Liver (tissue), 9 donors: ENCODE measurements around the gene ADCY9. TPM values are rescaled to one million over a fixed set of nuclear protein-coding genes. Genes with fewer than 3 reads are reported as not detected.

Experiments used
- DNase-seq: peaks from one replicate; pipeline ENCODE4 v3.0.0-alpha.2; 2017; ENCODE audit warnings: low spot score
- H3K27ac ChIP-seq, 2 donors: one replicate each; pipeline ENCODE4 v1.7.0; 2013; ENCODE audit warnings: inconsistent platforms in 2 of 2, low read length in 2 of 2, control low read depth in 1 of 2, low read depth in 1 of 2, mild to moderate bottlenecking in 1 of 2
- H3K27me3 ChIP-seq, 4 donors: one replicate each; pipeline versions ENCODE4 v1.6.1 to v1.7.0; 2013; ENCODE audit warnings: low read length in 3 of 4, inconsistent platforms in 1 of 4, mild to moderate bottlenecking in 1 of 4, moderate library complexity in 1 of 4; ENCODE audit not compliant: control insufficient read depth in 4 of 4, insufficient read depth in 4 of 4
- H3K36me3 ChIP-seq, 4 donors: one replicate each; pipeline versions ENCODE4 v1.6.1 to v1.7.0; 2013; ENCODE audit warnings: low read length in 3 of 4, mild to moderate bottlenecking in 3 of 4, low read depth in 1 of 4, moderate library complexity in 1 of 4; ENCODE audit not compliant: control insufficient read depth in 4 of 4, insufficient read depth in 3 of 4
- H3K4me1 ChIP-seq, 4 donors: one replicate each; pipeline versions ENCODE4 v1.6.1 to v1.7.0; 2013; ENCODE audit warnings: low read length in 3 of 4, mild to moderate bottlenecking in 3 of 4, moderate library complexity in 1 of 4; ENCODE audit not compliant: control insufficient read depth in 4 of 4, insufficient read depth in 4 of 4
- H3K4me3 ChIP-seq, 3 donors: one replicate each; pipeline versions ENCODE4 v1.6.1 to v1.7.0; 2013; ENCODE audit warnings: low read length in 3 of 3, control low read depth in 1 of 3, low read depth in 1 of 3, mild to moderate bottlenecking in 1 of 3
- H3K9ac ChIP-seq, 2 donors: one replicate each; pipeline ENCODE4 v1.7.0; 2013; ENCODE audit warnings: low read length in 2 of 2, mild to moderate bottlenecking in 2 of 2, moderate library complexity in 2 of 2, control low read depth in 1 of 2, low read depth in 1 of 2
- H3K9me3 ChIP-seq, 4 donors: one replicate each; pipeline versions ENCODE4 v1.6.1 to v1.7.0; 2013; ENCODE audit warnings: low read length in 3 of 4; ENCODE audit not compliant: control insufficient read depth in 4 of 4
- EGR1 ChIP-seq, 2 donors: IDR thresholded peaks; 2 replicates each; pipeline ENCODE4 v1.6.1; 2016 to 2018; ENCODE audit warnings: antibody characterized with exemption in 2 of 2, low read depth in 2 of 2
- FOXA1 ChIP-seq: IDR thresholded peaks from 2 replicates; pipeline ENCODE4 v1.6.1; 2016; ENCODE audit warnings: antibody characterized with exemption
- FOXA2 ChIP-seq: IDR thresholded peaks from 2 replicates; pipeline ENCODE4 v1.6.1; 2016; ENCODE audit warnings: antibody characterized with exemption
- GABPA ChIP-seq, 2 donors: IDR thresholded peaks in 1 of 2; conservative IDR thresholded peaks in 1 of 2; 2 replicates each; pipeline ENCODE4 v1.6.1; 2016; ENCODE audit warnings: antibody characterized with exemption in 2 of 2, mild to moderate bottlenecking in 1 of 2, moderate library complexity in 1 of 2
- HNF4A ChIP-seq, 2 donors: conservative IDR thresholded peaks; 2 replicates each; pipeline ENCODE4 v1.6.1; 2016; ENCODE audit warnings: antibody characterized with exemption in 2 of 2, mild to moderate bottlenecking in 2 of 2
- HNF4G ChIP-seq: IDR thresholded peaks from 2 replicates; pipeline ENCODE4 v1.6.1; 2016; ENCODE audit warnings: antibody characterized with exemption
- JUND ChIP-seq, 2 donors: IDR thresholded peaks; 2 replicates each; pipeline ENCODE4 v1.6.1; 2016; ENCODE audit warnings: antibody characterized with exemption in 2 of 2
- NR2F2 ChIP-seq: IDR thresholded peaks from 2 replicates; pipeline ENCODE4 v1.6.1; 2016; ENCODE audit warnings: antibody characterized with exemption
- RAD21 ChIP-seq, 2 donors: IDR thresholded peaks; 2 replicates each; pipeline ENCODE4 v1.6.1; 2016; ENCODE audit warnings: antibody characterized with exemption in 2 of 2, mild to moderate bottlenecking in 2 of 2
- RXRA ChIP-seq, 2 donors: IDR thresholded peaks; 2 replicates each; pipeline ENCODE4 v1.6.1; 2017 to 2018; ENCODE audit warnings: antibody characterized with exemption in 2 of 2, mild to moderate bottlenecking in 1 of 2
- SP1 ChIP-seq: IDR thresholded peaks from 2 replicates; pipeline ENCODE4 v1.6.1; 2018; ENCODE audit warnings: antibody characterized with exemption, mild to moderate bottlenecking
- TAF1 ChIP-seq: conservative IDR thresholded peaks from 2 replicates; pipeline ENCODE4 v1.6.1; 2016; ENCODE audit warnings: antibody characterized with exemption, mild to moderate bottlenecking
- YY1 ChIP-seq: IDR thresholded peaks from 2 replicates; pipeline ENCODE4 v1.6.1; 2016; ENCODE audit warnings: antibody characterized with exemption, mild to moderate bottlenecking
- WGBS: extraction: QIAGEN DNeasy Blood & Tissue Kit; methylation state at CpG from one replicate; pipeline ENCODE4 v1.1.7; 2013; 5-methylcytosine and 5-hydroxymethylcytosine counted together
- polyA plus RNA-seq, 2 donors: library from polyadenylated mRNA; stranded (reverse) in 1 of 2; unstranded in 1 of 2; fragments of 200-250 nt in 1 of 2; fragments of >200 nt in 1 of 2; fragmentation: Nextera tagmentation in 1 of 2; extraction: Ambion mirVana in 1 of 2; gene quantifications; one replicate each; pipeline versions ENCODE4 v1.2.1 to v1.2.3, GENCODE V29; 2013 to 2015
- total RNA-seq, 2 donors: library from RNA; depleted of rRNA; stranded (reverse); fragments of >200 nt; gene quantifications; one replicate each; pipeline ENCODE4 v1.2.3, GENCODE V29; 2014
- TF ChIP-seq, protein P1 (sequence below): IDR thresholded peaks from 2 replicates; pipeline ENCODE4 v1.6.1; 2016; ENCODE audit warnings: antibody characterized with exemption
- TF ChIP-seq, protein P2 (sequence below): IDR thresholded peaks from 2 replicates; pipeline ENCODE4 v1.6.1; 2016; ENCODE audit warnings: antibody characterized with exemption
- TF ChIP-seq, protein P3 (sequence below): fragments of 150-350 bp; IDR thresholded peaks from 2 replicates; pipeline ENCODE4 v1.5.1; 2017; ENCODE audit warnings: improper control_type of control experiment, low read depth, low read length; ENCODE audit not compliant: missing input control
- TF ChIP-seq, protein P4 (sequence below): IDR thresholded peaks from 2 replicates; pipeline ENCODE4 v1.6.1; 2016; ENCODE audit warnings: antibody characterized with exemption, mild to moderate bottlenecking
- TF ChIP-seq, protein P5 (sequence below): IDR thresholded peaks from 2 replicates; pipeline ENCODE4 v1.6.1; 2016; ENCODE audit warnings: antibody characterized with exemption
- donor health status: healthy.
- donor health status: healthy.
- donor health status: healthy.
- donor health status: healthy.
- donor health status: healthy.

ADCY9 gene
- total and polyA plus RNA-seq, 4 donors = 3.6 to 25.1 (median 11.0) TPM

DNA sequence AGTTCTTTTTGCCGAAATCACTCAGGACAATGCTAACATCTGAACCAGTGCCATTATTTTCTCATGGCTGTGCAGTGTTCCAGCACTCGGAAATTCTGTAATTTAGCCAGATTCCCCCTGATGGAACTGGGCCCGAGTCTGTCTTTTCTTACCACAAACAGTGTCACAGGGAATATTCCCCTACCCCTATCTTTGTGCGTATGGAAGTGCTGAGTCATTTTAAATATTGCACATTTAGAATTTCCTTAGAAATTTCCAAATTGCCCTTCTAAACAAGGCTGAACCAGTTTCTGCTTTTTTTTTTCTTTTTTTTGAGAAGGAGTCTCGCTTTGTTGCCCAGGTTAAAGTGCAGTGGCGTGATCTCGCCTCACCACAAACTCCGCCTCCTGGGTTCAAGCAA, 147.7 kb downstream of the ADCY9 start:
- Histone ChIP-seq H3K9ac (no peak overlapping the region), H3K4me3 (no peak overlapping the region), H3K27me3 (no peaks in the 10 kb centered on the region), H3K27ac (no peak overlapping the region), H3K36me3 (peaks cover 2 to 19% (median 5%) of the 10 kb centered on the region in 4 donors), H3K9me3 (no peaks in the 10 kb centered on the region), H3K4me1 (no peaks in the 10 kb centered on the region)
- WGBS = 89% methylated on average over 8 of the region's 8 CpGs
- DNase-seq = no peak
- TF ChIP-seq FOXA2 (no peak), NR2F2 (no peak), HNF4G (no peak), TAF1 (no peak), EGR1 (IDR thresholded peaks at IDR 0.05; ENCODE audit: low read depth in 2 of 2) (no peak), HNF4A (conservative IDR thresholded peaks at IDR 0.05) (no peak), FOXA1 (no peak), GABPA (IDR thresholded peaks at IDR 0.05 in 1 of 2, conservative IDR thresholded peaks at IDR 0.05 in 1 of 2) (no peak), YY1 (no peak), JUND (IDR thresholded peaks at IDR 0.05) (no peak), SP1 (no peak), RAD21 (IDR thresholded peaks at IDR 0.05) (no peak), RXRA (IDR thresholded peaks at IDR 0.05) (no peak)
- TF ChIP-seq, protein P1, sequence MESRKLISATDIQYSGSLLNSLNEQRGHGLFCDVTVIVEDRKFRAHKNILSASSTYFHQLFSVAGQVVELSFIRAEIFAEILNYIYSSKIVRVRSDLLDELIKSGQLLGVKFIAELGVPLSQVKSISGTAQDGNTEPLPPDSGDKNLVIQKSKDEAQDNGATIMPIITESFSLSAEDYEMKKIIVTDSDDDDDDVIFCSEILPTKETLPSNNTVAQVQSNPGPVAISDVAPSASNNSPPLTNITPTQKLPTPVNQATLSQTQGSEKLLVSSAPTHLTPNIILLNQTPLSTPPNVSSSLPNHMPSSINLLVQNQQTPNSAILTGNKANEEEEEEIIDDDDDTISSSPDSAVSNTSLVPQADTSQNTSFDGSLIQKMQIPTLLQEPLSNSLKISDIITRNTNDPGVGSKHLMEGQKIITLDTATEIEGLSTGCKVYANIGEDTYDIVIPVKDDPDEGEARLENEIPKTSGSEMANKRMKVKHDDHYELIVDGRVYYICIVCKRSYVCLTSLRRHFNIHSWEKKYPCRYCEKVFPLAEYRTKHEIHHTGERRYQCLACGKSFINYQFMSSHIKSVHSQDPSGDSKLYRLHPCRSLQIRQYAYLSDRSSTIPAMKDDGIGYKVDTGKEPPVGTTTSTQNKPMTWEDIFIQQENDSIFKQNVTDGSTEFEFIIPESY = no peak
- TF ChIP-seq, protein P2, sequence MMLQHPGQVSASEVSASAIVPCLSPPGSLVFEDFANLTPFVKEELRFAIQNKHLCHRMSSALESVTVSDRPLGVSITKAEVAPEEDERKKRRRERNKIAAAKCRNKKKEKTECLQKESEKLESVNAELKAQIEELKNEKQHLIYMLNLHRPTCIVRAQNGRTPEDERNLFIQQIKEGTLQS = no peak
- TF ChIP-seq, protein P3, sequence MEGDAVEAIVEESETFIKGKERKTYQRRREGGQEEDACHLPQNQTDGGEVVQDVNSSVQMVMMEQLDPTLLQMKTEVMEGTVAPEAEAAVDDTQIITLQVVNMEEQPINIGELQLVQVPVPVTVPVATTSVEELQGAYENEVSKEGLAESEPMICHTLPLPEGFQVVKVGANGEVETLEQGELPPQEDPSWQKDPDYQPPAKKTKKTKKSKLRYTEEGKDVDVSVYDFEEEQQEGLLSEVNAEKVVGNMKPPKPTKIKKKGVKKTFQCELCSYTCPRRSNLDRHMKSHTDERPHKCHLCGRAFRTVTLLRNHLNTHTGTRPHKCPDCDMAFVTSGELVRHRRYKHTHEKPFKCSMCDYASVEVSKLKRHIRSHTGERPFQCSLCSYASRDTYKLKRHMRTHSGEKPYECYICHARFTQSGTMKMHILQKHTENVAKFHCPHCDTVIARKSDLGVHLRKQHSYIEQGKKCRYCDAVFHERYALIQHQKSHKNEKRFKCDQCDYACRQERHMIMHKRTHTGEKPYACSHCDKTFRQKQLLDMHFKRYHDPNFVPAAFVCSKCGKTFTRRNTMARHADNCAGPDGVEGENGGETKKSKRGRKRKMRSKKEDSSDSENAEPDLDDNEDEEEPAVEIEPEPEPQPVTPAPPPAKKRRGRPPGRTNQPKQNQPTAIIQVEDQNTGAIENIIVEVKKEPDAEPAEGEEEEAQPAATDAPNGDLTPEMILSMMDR = no peak
- TF ChIP-seq, protein P4, sequence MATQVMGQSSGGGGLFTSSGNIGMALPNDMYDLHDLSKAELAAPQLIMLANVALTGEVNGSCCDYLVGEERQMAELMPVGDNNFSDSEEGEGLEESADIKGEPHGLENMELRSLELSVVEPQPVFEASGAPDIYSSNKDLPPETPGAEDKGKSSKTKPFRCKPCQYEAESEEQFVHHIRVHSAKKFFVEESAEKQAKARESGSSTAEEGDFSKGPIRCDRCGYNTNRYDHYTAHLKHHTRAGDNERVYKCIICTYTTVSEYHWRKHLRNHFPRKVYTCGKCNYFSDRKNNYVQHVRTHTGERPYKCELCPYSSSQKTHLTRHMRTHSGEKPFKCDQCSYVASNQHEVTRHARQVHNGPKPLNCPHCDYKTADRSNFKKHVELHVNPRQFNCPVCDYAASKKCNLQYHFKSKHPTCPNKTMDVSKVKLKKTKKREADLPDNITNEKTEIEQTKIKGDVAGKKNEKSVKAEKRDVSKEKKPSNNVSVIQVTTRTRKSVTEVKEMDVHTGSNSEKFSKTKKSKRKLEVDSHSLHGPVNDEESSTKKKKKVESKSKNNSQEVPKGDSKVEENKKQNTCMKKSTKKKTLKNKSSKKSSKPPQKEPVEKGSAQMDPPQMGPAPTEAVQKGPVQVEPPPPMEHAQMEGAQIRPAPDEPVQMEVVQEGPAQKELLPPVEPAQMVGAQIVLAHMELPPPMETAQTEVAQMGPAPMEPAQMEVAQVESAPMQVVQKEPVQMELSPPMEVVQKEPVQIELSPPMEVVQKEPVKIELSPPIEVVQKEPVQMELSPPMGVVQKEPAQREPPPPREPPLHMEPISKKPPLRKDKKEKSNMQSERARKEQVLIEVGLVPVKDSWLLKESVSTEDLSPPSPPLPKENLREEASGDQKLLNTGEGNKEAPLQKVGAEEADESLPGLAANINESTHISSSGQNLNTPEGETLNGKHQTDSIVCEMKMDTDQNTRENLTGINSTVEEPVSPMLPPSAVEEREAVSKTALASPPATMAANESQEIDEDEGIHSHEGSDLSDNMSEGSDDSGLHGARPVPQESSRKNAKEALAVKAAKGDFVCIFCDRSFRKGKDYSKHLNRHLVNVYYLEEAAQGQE = no peak
- TF ChIP-seq, protein P5, sequence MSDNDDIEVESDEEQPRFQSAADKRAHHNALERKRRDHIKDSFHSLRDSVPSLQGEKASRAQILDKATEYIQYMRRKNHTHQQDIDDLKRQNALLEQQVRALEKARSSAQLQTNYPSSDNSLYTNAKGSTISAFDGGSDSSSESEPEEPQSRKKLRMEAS = no peak
